ENCODE data around the gene ZNF598. TPM values are rescaled to one million over a fixed set of nuclear protein-coding genes. Genes with fewer than 3 reads are reported as not detected.

ZNF598 gene
- total and polyA plus RNA-seq, 10 of the 15 experiments (the other 5 are each of a cell fraction or from before 2014, with no cell fraction given), result 0.08 to 74.0 (median 14.4) TPM

DNA sequence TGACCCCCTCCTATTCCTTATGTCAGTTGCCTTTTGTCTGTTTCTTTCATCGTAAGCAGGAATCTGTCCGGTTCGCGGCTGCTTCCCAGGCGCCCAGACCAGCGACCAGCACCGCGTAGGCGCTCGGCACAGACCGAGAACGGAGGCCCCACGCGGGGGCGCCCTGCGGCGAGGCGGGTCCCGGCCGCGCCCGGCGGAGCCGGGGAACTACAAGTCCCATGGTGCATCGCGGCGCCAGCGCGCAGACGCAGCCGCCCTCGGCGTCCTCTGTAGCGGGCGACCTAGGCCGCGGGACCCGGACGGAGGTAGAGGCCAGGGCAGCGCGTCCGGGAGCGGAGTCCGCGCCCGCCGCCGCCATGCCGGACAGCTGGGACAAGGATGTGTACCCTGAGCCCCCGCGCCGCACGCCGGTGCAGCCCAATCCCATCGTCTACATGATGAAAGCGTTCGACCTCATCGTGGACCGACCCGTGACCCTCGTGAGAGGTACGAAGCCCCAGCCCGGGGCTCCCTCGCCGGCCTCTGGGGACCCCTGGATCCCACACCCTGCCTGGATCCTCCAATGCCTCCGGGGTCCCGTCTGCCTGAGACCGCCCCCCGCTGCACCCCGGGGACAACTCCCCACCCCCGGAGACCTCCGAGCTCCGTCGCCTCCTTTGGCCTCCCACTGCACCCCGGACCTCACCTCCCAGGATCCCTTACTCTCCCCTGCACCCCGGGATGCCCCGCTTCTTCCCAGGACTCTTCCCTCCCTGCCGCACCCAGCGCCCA is 50.2 kb downstream of the ZNF598 start, which contains the start of gene NDUFB10 (continued):
- TF ChIP-seq BHLHE40 (IDR thresholded peaks at IDR 0.05; ENCODE audit: borderline replicate concordance in 1 of 2, low read depth in 2 of 2, low read length in 1 of 2) (peak; percentile 24 to 72; a peak in 2 of 4 replicates), POLR2AphosphoS5 (IDR thresholded peaks at IDR 0.05; ENCODE audit: low read length) (peak; percentile 85), RAD21 (IDR thresholded peaks at IDR 0.05; ENCODE audit: insufficient read depth, low read depth, low read length) (peak; percentile 30; the same call in 1 of the 2 replicates), ZNF24 (IDR thresholded peaks at IDR 0.05) (peak; percentile 33; the same call in 1 of the 2 replicates), BACH1 (IDR thresholded peaks at IDR 0.05; ENCODE audit: borderline replicate concordance) (peak; percentile 72; the same call in 1 of the 2 replicates), ESRRA (IDR thresholded peaks at IDR 0.05; ENCODE audit: low read length) (no peak), DPF2 (IDR thresholded peaks at IDR 0.05) (0 out of 2 replicates have a peak, but pooled peaks have one; percentile 62), SRF (IDR thresholded peaks at IDR 0.05; ENCODE audit: low read depth in 2 of 2, low read length in 2 of 2) (no peak), LARP7 (IDR thresholded peaks at IDR 0.05) (peak; percentile 87), SP1 (IDR thresholded peaks at IDR 0.05; ENCODE audit: low read depth, low read length) (peak; percentile 14), CREB1 (IDR thresholded peaks at IDR 0.05; ENCODE audit: low read depth) (peak; percentile 67; the same call in 1 of the 2 replicates), TAF1 (IDR thresholded peaks at IDR 0.05; ENCODE audit: borderline replicate concordance, low read depth, low read length) (peak; percentile 54; the same call in 1 of the 2 replicates), RELA (IDR thresholded peaks at IDR 0.05; ENCODE audit: borderline replicate concordance, partially characterized antibody) (peak; percentile 69), IKZF1 (conservative IDR thresholded peaks at IDR 0.05) (peak; percentile 97), ZSCAN29 (IDR thresholded peaks at IDR 0.05) (0 out of 2 replicates have a peak, but pooled peaks have one; percentile 20), MXI1 (IDR thresholded peaks at IDR 0.05; ENCODE audit: low read depth, low read length) (peak; percentile 57), YY1 (IDR thresholded peaks at IDR 0.05; ENCODE audit: low read depth, low read length) (peak; percentile 84)
- TF ChIP-seq, protein P1, sequence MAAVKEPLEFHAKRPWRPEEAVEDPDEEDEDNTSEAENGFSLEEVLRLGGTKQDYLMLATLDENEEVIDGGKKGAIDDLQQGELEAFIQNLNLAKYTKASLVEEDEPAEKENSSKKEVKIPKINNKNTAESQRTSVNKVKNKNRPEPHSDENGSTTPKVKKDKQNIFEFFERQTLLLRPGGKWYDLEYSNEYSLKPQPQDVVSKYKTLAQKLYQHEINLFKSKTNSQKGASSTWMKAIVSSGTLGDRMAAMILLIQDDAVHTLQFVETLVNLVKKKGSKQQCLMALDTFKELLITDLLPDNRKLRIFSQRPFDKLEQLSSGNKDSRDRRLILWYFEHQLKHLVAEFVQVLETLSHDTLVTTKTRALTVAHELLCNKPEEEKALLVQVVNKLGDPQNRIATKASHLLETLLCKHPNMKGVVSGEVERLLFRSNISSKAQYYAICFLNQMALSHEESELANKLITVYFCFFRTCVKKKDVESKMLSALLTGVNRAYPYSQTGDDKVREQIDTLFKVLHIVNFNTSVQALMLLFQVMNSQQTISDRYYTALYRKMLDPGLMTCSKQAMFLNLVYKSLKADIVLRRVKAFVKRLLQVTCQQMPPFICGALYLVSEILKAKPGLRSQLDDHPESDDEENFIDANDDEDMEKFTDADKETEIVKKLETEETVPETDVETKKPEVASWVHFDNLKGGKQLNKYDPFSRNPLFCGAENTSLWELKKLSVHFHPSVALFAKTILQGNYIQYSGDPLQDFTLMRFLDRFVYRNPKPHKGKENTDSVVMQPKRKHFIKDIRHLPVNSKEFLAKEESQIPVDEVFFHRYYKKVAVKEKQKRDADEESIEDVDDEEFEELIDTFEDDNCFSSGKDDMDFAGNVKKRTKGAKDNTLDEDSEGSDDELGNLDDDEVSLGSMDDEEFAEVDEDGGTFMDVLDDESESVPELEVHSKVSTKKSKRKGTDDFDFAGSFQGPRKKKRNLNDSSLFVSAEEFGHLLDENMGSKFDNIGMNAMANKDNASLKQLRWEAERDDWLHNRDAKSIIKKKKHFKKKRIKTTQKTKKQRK (IDR thresholded peaks at IDR 0.05; ENCODE audit: low read depth, low read length), result no peak
- TF ChIP-seq, protein P2, sequence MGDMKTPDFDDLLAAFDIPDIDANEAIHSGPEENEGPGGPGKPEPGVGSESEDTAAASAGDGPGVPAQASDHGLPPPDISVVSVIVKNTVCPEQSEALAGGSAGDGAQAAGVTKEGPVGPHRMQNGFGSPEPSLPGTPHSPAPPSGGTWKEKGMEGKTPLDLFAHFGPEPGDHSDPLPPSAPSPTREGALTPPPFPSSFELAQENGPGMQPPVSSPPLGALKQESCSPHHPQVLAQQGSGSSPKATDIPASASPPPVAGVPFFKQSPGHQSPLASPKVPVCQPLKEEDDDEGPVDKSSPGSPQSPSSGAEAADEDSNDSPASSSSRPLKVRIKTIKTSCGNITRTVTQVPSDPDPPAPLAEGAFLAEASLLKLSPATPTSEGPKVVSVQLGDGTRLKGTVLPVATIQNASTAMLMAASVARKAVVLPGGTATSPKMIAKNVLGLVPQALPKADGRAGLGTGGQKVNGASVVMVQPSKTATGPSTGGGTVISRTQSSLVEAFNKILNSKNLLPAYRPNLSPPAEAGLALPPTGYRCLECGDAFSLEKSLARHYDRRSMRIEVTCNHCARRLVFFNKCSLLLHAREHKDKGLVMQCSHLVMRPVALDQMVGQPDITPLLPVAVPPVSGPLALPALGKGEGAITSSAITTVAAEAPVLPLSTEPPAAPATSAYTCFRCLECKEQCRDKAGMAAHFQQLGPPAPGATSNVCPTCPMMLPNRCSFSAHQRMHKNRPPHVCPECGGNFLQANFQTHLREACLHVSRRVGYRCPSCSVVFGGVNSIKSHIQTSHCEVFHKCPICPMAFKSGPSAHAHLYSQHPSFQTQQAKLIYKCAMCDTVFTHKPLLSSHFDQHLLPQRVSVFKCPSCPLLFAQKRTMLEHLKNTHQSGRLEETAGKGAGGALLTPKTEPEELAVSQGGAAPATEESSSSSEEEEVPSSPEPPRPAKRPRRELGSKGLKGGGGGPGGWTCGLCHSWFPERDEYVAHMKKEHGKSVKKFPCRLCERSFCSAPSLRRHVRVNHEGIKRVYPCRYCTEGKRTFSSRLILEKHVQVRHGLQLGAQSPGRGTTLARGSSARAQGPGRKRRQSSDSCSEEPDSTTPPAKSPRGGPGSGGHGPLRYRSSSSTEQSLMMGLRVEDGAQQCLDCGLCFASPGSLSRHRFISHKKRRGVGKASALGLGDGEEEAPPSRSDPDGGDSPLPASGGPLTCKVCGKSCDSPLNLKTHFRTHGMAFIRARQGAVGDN (IDR thresholded peaks at IDR 0.05), result peak; percentile 61
- TF ChIP-seq, protein P3, sequence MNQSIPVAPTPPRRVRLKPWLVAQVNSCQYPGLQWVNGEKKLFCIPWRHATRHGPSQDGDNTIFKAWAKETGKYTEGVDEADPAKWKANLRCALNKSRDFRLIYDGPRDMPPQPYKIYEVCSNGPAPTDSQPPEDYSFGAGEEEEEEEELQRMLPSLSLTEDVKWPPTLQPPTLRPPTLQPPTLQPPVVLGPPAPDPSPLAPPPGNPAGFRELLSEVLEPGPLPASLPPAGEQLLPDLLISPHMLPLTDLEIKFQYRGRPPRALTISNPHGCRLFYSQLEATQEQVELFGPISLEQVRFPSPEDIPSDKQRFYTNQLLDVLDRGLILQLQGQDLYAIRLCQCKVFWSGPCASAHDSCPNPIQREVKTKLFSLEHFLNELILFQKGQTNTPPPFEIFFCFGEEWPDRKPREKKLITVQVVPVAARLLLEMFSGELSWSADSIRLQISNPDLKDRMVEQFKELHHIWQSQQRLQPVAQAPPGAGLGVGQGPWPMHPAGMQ (IDR thresholded peaks at IDR 0.05; ENCODE audit: borderline replicate concordance), result no peak
